ENCODE data around the gene PRUNE2.

PRUNE2 gene

GRCh38 chr9:76835571-76836283, 70.2 kb downstream of the PRUNE2 start:
- Histone ChIP-seq H4K8ac (ENCODE audit: low read depth, low read length) (no peak overlapping the region), H2BK120ac (ENCODE audit: low read depth, low read length) (no peak overlapping the region), H3K27ac (ENCODE audit: low read depth, low read length) (no peak overlapping the region), H3K79me1 (ENCODE audit: low read length) (no peaks in the 10 kb centered on the region), H3K4me3 (ENCODE audit: low read length) (no peak overlapping the region), H3K4ac (ENCODE audit: low read depth, low read length) (no peak overlapping the region), H2BK5ac (ENCODE audit: low read length) (no peak overlapping the region), H3K4me2 (ENCODE audit: low read length) (no peak overlapping the region), H3K23ac (ENCODE audit: low read length) (no peak overlapping the region), H3K18ac (ENCODE audit: low read length) (no peak overlapping the region), H3K36me3 (ENCODE audit: control insufficient read depth, insufficient read depth, low read length) (no peaks in the 10 kb centered on the region), H2AK5ac (ENCODE audit: low read length) (no peak overlapping the region), H2BK15ac (replicated peaks; ENCODE audit: low read depth) (no peak overlapping the region), H3K9ac (ENCODE audit: low read length) (no peak overlapping the region), H3K27me3 (ENCODE audit: insufficient read depth, low read length, poor library complexity) (no peaks in the 10 kb centered on the region), H3K56ac (ENCODE audit: low read length) (no peak overlapping the region), H4K5ac (ENCODE audit: low read length) (no peak overlapping the region), H3K79me2 (ENCODE audit: control insufficient read depth, insufficient read depth, low read length) (no peaks in the 10 kb centered on the region), H3K4me1 (ENCODE audit: control insufficient read depth, low read depth, low read length) (no peaks in the 10 kb centered on the region)
- DNase-seq: no peak
- WGBS (ENCODE audit: extremely low coverage, insufficient coverage, low lambda C conversion rate): no CpG with 5 or more reads among the region's 7 CpGs

- H3K4me2 ChIP-seq (ENCODE audit: low read length): no peak overlapping the region
- H3K18ac ChIP-seq (ENCODE audit: low read length): no peak overlapping the region
- H3K4me1 ChIP-seq (ENCODE audit: control insufficient read depth, low read depth, low read length): peaks cover 4% of the 10 kb centered on the region
- no peaks in the 10 kb centered on the region for H3K36me3 ChIP-seq (ENCODE audit: control insufficient read depth, insufficient read depth, low read length)
- H3K4ac ChIP-seq (ENCODE audit: low read depth, low read length): no peak overlapping the region
- no peak overlapping the region for H4K8ac ChIP-seq (ENCODE audit: low read depth, low read length)
- no peaks in the 10 kb centered on the region for H3K27me3 ChIP-seq (ENCODE audit: insufficient read depth, low read length, poor library complexity)
- no peaks in the 10 kb centered on the region for H3K79me2 ChIP-seq (ENCODE audit: control insufficient read depth, insufficient read depth, low read length)
- no peak overlapping the region for H2BK15ac ChIP-seq (replicated peaks; ENCODE audit: low read depth)
- H3K56ac ChIP-seq (ENCODE audit: low read length): no peak overlapping the region
- H2BK5ac ChIP-seq (ENCODE audit: low read length): no peak overlapping the region
- no peak overlapping the region for H2BK120ac ChIP-seq (ENCODE audit: low read depth, low read length)
- no peak overlapping the region for H4K5ac ChIP-seq (ENCODE audit: low read length)
- H3K9ac ChIP-seq (ENCODE audit: low read length): no peak overlapping the region
- H3K79me1 ChIP-seq (ENCODE audit: low read length): no peaks in the 10 kb centered on the region
- whole genome bisulfite sequencing (ENCODE audit: extremely low coverage, insufficient coverage, low lambda C conversion rate): no CpG with 5 or more reads among the region's 3 CpGs
- H2AK5ac ChIP-seq (ENCODE audit: low read length): no peak overlapping the region
- H3K27ac ChIP-seq (ENCODE audit: low read depth, low read length): no peak overlapping the region
- DNase-seq: no peak
- no peak overlapping the region for H3K4me3 ChIP-seq (ENCODE audit: low read length)
- no peak overlapping the region for H3K23ac ChIP-seq (ENCODE audit: low read length)
Observed at GRCh38 chr9:76828447-76828846, 77.5 kb downstream of the PRUNE2 start.

DNA sequence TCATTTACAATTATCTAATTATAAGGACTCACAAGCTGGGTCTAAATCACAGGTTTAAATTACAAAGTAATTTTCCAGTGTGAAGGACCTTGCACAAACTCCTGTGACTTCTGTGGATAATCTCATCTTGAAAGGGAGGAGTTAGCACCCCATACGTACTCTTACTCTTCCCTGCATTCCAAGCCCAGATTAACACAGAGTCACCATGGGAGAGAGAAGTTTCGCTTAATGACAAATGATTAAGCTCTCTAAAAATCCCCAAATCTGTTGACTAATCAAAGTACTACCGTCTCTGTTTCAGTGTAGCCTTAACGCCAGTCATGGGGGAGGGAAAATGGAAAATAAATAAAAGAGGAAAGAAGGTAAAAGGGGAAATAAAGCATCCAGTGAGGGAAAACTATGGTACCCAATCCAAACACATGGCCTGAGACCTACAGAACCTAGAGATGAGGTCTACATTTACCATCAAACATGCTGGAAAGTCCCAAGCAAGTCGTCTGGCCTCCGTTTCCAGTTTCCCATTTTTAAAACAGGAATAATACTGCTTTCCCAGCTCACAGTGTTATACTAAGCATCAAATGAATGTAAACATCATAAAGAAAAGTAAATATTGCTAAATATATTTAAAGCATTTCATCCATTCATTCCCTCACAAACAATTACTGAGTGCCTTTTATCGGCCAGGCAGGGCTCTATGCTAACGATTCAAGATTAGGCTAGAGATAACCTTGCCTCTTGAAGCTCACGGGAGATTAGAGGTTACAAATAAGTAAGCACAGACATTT, 78.4 kb downstream of the PRUNE2 start:
- peak overlapping the region; percentile 20 for H3K56ac ChIP-seq (ENCODE audit: low read length)
- H4K8ac ChIP-seq (ENCODE audit: low read depth, low read length): no peak overlapping the region
- peak; percentile 93 for DNase-seq
- H2BK15ac ChIP-seq (replicated peaks; ENCODE audit: low read depth): no peak overlapping the region
- H4K5ac ChIP-seq (ENCODE audit: low read length): no peak overlapping the region
- no peaks in the 10 kb centered on the region for H3K79me2 ChIP-seq (ENCODE audit: control insufficient read depth, insufficient read depth, low read length)
- H3K4ac ChIP-seq (ENCODE audit: low read depth, low read length): peak overlapping the region; percentile 31
- H3K27me3 ChIP-seq (ENCODE audit: insufficient read depth, low read length, poor library complexity): no peaks in the 10 kb centered on the region
- H2BK5ac ChIP-seq (ENCODE audit: low read length): no peak overlapping the region
- H2AK5ac ChIP-seq (ENCODE audit: low read length): no peak overlapping the region
- no peak overlapping the region for H3K9ac ChIP-seq (ENCODE audit: low read length)
- no peak overlapping the region for H3K23ac ChIP-seq (ENCODE audit: low read length)
- no peak overlapping the region for H2BK120ac ChIP-seq (ENCODE audit: low read depth, low read length)
- H3K79me1 ChIP-seq (ENCODE audit: low read length): no peaks in the 10 kb centered on the region
- no peak overlapping the region for H3K18ac ChIP-seq (ENCODE audit: low read length)
- no peak overlapping the region for H3K4me2 ChIP-seq (ENCODE audit: low read length)
- H3K36me3 ChIP-seq (ENCODE audit: control insufficient read depth, insufficient read depth, low read length): no peaks in the 10 kb centered on the region
- H3K4me3 ChIP-seq (ENCODE audit: low read length): no peak overlapping the region
- WGBS (ENCODE audit: extremely low coverage, insufficient coverage, low lambda C conversion rate): no CpG with 5 or more reads among the region's 9 CpGs
- H3K4me1 ChIP-seq (ENCODE audit: control insufficient read depth, low read depth, low read length): peaks cover 4% of the 10 kb centered on the region
- H3K27ac ChIP-seq (ENCODE audit: low read depth, low read length): no peak overlapping the region

DNA sequence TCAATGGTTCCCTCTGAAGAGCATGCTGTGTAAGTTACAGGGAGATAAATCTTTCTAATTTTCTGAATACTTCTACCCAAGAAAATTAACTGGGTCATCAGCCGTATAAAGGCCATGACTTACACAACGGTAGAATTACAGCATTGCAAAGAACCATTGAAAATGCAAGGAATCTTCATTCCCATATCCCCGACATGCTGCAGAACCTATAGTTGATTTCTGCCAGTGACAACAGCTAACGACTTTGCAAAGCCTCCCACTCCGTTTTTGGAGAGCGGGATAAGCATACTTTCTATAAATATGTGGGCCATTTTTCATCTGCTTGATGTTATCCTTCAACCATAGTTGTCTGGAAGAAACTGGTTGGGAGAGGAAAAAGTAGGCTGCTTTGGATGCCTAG, 85.5 kb downstream of the PRUNE2 start:
- Histone ChIP-seq H2BK5ac (ENCODE audit: low read length) (no peak overlapping the region), H3K9ac (ENCODE audit: low read length) (no peak overlapping the region), H4K8ac (ENCODE audit: low read depth, low read length) (no peak overlapping the region), H3K27ac (ENCODE audit: low read depth, low read length) (no peak overlapping the region), H3K4me1 (ENCODE audit: control insufficient read depth, low read depth, low read length) (peaks cover 2% of the 10 kb centered on the region), H3K4me2 (ENCODE audit: low read length) (no peak overlapping the region), H3K36me3 (ENCODE audit: control insufficient read depth, insufficient read depth, low read length) (no peaks in the 10 kb centered on the region), H2AK5ac (ENCODE audit: low read length) (no peak overlapping the region), H3K79me1 (ENCODE audit: low read length) (no peaks in the 10 kb centered on the region), H3K79me2 (ENCODE audit: control insufficient read depth, insufficient read depth, low read length) (no peaks in the 10 kb centered on the region), H3K27me3 (ENCODE audit: insufficient read depth, low read length, poor library complexity) (no peaks in the 10 kb centered on the region), H3K18ac (ENCODE audit: low read length) (no peak overlapping the region), H3K4ac (ENCODE audit: low read depth, low read length) (peak overlapping the region; percentile 16), H3K4me3 (ENCODE audit: low read length) (no peak overlapping the region), H3K56ac (ENCODE audit: low read length) (no peak overlapping the region), H3K23ac (ENCODE audit: low read length) (no peak overlapping the region), H4K5ac (ENCODE audit: low read length) (no peak overlapping the region), H2BK120ac (ENCODE audit: low read depth, low read length) (peak overlapping the region; percentile 28), H2BK15ac (replicated peaks; ENCODE audit: low read depth) (no peak overlapping the region)
- DNase-seq: no peak
- WGBS (ENCODE audit: extremely low coverage, insufficient coverage, low lambda C conversion rate): no CpG with 5 or more reads among the region's 6 CpGs

DNA sequence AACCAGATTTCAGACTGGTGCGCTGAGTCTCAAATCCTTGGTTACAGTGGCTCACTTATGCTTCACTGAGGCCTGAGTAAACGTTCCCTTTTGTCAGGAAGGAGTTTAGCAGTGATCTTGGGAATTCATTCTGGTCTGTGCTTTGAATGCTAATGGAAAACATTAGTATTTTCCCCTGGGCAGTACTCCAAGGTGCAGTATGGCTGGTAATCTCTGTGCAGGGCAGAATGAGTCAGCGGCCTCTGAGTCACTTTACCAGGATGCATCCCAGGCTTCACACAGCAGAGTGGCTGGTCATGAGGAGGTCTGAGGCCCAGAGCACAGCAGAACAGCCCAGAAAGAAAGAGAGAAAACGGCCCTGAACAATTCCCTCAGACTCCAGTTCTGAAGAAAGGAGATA, 87.6 kb downstream of the PRUNE2 start:
- Histone ChIP-seq H3K36me3 (ENCODE audit: control insufficient read depth, insufficient read depth, low read length) (no peaks in the 10 kb centered on the region), H3K4me1 (ENCODE audit: control insufficient read depth, low read depth, low read length) (peaks cover 2% of the 10 kb centered on the region), H3K56ac (ENCODE audit: low read length) (no peak overlapping the region), H2BK5ac (ENCODE audit: low read length) (no peak overlapping the region), H3K4me2 (ENCODE audit: low read length) (no peak overlapping the region), H2BK120ac (ENCODE audit: low read depth, low read length) (no peak overlapping the region), H3K79me2 (ENCODE audit: control insufficient read depth, insufficient read depth, low read length) (no peaks in the 10 kb centered on the region), H3K23ac (ENCODE audit: low read length) (no peak overlapping the region), H3K79me1 (ENCODE audit: low read length) (no peaks in the 10 kb centered on the region), H3K18ac (ENCODE audit: low read length) (no peak overlapping the region), H3K27ac (ENCODE audit: low read depth, low read length) (no peak overlapping the region), H4K8ac (ENCODE audit: low read depth, low read length) (no peak overlapping the region), H3K9ac (ENCODE audit: low read length) (no peak overlapping the region), H2AK5ac (ENCODE audit: low read length) (no peak overlapping the region), H3K4ac (ENCODE audit: low read depth, low read length) (no peak overlapping the region), H3K27me3 (ENCODE audit: insufficient read depth, low read length, poor library complexity) (no peaks in the 10 kb centered on the region), H2BK15ac (replicated peaks; ENCODE audit: low read depth) (no peak overlapping the region), H3K4me3 (ENCODE audit: low read length) (no peak overlapping the region), H4K5ac (ENCODE audit: low read length) (no peak overlapping the region)
- peak; percentile 92 for DNase-seq
- no CpG with 5 or more reads among the region's 4 CpGs for WGBS (ENCODE audit: extremely low coverage, insufficient coverage, low lambda C conversion rate)
